Measurements from ENCODE around the gene WDR31.

Gene WDR31

DNA sequence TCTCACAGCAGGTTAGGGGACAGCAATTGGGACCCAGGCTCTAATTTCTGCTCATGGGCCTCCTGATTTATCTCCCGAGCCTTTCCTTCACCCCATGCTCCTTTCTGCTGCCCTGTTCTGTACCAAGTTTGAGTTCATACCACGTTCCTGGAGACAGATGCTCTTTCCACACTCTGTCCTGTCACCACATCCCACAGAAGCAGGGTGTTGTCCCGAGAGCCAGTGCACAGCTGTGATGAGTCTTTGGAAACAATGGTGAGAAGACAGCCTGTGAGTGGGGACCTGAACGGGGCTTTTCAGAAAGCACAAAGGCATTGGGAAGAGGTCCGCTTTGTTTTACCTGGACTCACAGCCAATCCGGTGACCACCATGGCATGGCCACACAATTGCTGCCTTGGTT lies 17.4 kb downstream of the WDR31 start:
- TF ChIP-seq GATA2 (IDR thresholded peaks at IDR 0.05; ENCODE audit: low read depth, low read length) (no peak), GATA3 (IDR thresholded peaks at IDR 0.05; ENCODE audit: low read depth, low read length) (no peak)

DNA sequence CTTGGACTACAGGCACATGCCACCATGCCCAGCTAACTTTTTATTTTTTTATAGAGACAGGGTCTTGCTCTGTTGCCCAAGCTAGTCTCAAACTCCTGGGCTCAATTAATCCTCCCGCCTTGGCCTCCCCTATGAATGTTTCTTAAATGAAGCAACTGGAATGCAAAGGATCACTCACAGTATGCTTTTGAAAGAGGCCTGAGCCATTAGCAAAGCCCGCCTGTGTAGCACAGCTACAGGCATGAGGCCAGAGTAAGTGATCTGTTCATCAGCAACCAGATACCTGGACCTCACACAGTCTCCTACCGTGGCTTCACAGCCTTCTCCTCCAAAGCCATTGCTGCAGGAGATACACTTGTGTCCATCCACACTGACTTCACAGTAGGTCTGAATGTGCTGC lies 20.0 kb downstream of the WDR31 start:
- no peak for TF ChIP-seq GATA3 (IDR thresholded peaks at IDR 0.05; ENCODE audit: low read depth, low read length)
- TF ChIP-seq GATA2 (IDR thresholded peaks at IDR 0.05; ENCODE audit: low read depth, low read length) = no peak

DNA sequence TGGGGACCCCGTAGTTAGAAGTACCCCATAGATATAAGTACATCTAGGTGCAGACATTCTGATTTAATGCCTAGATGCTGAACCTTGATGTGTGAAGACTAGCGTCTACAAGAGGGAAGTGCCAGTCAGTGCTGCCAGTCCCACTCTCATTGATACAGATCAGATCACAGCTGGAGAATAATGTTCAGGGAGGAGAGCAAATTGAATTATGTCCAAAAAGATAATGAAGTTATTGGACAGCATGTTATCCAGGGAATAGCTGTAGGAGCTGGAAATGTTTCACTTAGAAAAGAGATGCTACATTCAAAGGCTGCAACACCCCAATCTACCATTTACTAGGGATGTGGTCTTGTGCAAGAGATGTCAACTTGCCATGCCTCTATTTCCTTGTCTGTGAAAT lies 21.0 kb downstream of the WDR31 start:
- TF ChIP-seq GATA3 (IDR thresholded peaks at IDR 0.05; ENCODE audit: low read depth, low read length) (peak; percentile 65), GATA2 (IDR thresholded peaks at IDR 0.05; ENCODE audit: low read depth, low read length) (peak; percentile 84)

DNA sequence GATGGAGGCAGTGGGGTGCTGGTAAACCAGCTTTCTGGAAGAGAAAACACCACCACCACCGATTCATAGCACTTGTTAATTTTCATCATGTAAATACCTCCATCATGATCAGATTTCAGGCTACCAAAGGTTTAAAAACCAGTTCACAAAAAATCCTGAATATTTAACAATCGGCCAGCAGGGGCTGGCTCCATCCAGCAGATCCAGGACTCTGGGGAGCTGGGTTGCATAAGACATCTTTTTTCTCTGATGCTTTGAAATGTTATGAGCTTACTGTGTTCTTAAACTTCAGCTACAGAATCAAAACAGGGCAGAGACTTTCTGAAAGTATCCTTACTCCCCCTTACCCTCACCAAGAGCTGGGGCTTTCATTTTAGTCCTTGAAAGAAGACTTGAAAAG lies 22.3 kb downstream of the WDR31 start:
- TF ChIP-seq GATA2 (IDR thresholded peaks at IDR 0.05; ENCODE audit: low read depth, low read length) = no peak
- TF ChIP-seq GATA3 (IDR thresholded peaks at IDR 0.05; ENCODE audit: low read depth, low read length) = no peak

DNA sequence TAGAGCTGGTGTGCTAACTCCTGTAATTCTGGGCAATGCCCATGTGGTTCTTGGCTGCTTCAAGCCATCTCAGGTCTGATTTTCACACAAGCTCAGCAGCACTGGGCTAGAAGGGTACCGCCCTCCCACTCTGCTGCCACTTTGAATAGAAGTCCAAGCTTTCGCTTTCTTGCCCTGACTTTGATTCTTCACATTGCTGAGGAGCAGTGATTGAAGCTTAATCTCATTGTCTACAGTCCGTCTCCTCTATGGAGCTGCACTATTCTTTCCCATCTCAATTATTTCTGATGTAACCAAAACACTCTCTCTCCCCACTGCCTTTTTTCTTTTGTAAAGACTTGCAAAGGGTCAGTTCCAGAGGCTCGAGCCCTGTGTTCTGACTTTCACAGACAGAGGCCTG lies 24.0 kb downstream of the WDR31 start:
- TF ChIP-seq GATA3 (IDR thresholded peaks at IDR 0.05; ENCODE audit: low read depth, low read length) = no peak
- no peak for TF ChIP-seq GATA2 (IDR thresholded peaks at IDR 0.05; ENCODE audit: low read depth, low read length)

DNA sequence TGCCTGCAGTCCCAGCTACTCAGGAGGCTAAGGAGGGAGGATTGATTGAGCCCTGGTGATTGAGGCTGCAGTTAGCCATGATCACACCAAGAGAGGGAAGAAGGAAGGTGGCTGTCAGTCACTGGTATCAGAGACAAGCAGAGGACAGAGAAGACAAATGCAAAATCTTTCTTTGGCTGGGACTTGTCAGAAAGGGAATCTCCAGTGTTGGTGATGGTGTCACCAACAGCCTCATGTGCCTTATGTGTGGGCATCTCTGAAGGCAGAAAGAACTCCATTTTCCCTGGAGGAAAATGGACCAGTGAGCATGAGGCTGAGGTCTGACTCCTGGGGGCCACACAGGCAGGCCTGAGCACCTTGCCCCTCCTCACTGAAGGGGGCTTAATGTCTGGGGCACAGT lies 24.8 kb downstream of the WDR31 start:
- TF ChIP-seq GATA3 (IDR thresholded peaks at IDR 0.05; ENCODE audit: low read depth, low read length) = no peak
- no peak for TF ChIP-seq GATA2 (IDR thresholded peaks at IDR 0.05; ENCODE audit: low read depth, low read length)

DNA sequence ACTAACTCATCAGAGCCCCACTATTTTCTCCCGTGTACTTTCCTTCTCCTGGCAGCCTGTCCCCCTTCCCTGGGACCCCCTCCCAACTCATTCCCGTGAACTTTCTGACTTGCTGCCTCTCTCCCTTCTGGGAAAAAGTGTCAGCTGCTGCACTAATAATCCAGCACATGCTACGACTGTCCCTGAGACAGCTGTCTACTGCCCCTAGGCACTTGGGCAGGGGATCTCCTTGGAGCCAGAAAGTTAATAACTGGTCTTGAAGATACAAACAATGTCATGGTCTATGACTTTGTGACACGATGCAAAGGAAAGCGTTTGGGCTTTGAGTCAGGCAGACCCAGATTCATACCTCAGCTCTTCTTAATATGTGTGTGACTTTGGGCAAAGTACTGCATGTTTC lies 26.8 kb downstream of the WDR31 start:
- TF ChIP-seq GATA2 (IDR thresholded peaks at IDR 0.05; ENCODE audit: low read depth, low read length) (no peak), GATA3 (IDR thresholded peaks at IDR 0.05; ENCODE audit: low read depth, low read length) (no peak)

DNA sequence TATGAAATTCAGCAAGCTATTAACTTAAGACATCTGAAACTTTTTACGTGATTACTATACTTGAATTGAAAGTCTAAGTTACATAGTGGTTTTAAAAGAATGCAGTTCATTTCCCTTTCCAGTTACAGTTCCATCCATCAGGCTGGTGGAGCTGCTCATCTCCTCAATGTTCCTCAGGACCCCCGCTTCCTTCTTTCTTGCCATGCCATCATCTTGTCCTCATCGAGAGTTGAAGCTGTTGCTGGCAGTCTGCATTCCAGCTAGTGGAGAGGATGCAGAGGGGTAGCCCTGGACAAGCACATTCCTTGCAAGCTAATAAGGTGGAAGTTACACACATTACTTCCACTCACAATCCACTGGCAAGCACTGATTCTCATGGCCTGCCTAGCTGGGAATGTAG lies 28.1 kb downstream of the WDR31 start:
- TF ChIP-seq GATA3 (IDR thresholded peaks at IDR 0.05; ENCODE audit: low read depth, low read length) (no peak), GATA2 (IDR thresholded peaks at IDR 0.05; ENCODE audit: low read depth, low read length) (no peak)

- TF ChIP-seq GATA3 (IDR thresholded peaks at IDR 0.05; ENCODE audit: low read depth, low read length) (no peak), GATA2 (IDR thresholded peaks at IDR 0.05; ENCODE audit: low read depth, low read length) (no peak)
These were observed 29.5 kb downstream of the WDR31 start for GRCh38 chr9:113310538-113310937.

- TF ChIP-seq GATA2 (IDR thresholded peaks at IDR 0.05; ENCODE audit: low read depth, low read length) (no peak), GATA3 (IDR thresholded peaks at IDR 0.05; ENCODE audit: low read depth, low read length) (no peak)
These were observed 30.8 kb downstream of the WDR31 start for GRCh38 chr9:113309204-113309813.

DNA sequence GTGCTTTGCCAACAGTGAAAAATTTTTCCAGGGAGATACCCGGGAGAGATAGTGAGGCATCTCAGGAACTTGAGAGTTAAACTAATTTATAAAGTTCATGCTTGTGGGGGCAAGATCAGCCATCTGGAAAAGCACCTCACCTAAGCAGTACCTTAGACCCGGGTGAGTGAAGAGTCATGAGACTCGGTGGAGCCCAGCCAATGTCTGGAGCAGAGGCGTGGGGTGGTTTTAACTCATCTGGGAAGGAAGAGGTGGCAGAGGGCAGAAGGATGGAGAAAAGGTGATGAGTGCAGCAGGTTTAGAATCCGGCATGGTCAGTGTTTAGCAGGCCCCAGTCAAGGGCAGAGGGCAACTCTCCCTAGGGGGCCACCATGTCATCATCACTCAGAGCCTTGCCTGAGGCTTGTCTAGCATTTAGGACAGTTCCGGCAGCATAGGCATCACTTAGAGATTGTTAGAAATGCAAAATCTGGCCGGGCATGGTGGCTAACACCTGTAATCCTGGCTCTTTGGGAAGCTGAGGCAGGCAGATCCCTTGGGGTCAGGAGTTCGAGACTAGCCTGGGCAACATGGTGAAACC lies 32.6 kb downstream of the WDR31 start:
- TF ChIP-seq GATA2 (IDR thresholded peaks at IDR 0.05; ENCODE audit: low read depth, low read length) = no peak
- TF ChIP-seq GATA3 (IDR thresholded peaks at IDR 0.05; ENCODE audit: low read depth, low read length) = no peak

DNA sequence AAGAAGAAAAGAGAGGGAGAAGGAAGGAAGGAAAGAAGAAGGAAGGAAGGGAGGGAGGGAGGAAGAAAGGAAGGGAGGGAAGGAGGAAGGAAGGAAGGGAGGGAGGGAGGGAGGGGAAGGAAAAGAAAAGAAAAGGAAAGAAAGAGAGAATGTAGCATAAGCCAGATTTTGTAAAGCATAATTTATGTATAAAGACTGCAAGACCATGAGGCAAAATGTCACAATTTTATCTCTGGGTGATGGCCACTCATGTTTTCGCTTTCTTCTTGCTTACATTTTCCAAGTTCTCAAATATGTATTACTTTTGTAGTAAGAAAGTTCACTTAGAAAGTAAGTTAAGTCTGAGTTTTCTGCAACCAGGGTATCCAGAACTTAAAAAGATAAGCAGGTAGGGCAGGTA lies 33.5 kb downstream of the WDR31 start:
- no peak for TF ChIP-seq GATA3 (IDR thresholded peaks at IDR 0.05; ENCODE audit: low read depth, low read length)
- TF ChIP-seq GATA2 (IDR thresholded peaks at IDR 0.05; ENCODE audit: low read depth, low read length) = no peak

- TF ChIP-seq GATA3 (IDR thresholded peaks at IDR 0.05; ENCODE audit: low read depth, low read length) = no peak
- no peak for TF ChIP-seq GATA2 (IDR thresholded peaks at IDR 0.05; ENCODE audit: low read depth, low read length)
These were observed 37.2 kb downstream of the WDR31 start, which contains the start of gene RNF183 for GRCh38 chr9:113302792-113303418. TSS of gene RNF183 (minus strand) at chr9:113303376. CDS start at chr9:113298184, 5,192 bp downstream.

DNA sequence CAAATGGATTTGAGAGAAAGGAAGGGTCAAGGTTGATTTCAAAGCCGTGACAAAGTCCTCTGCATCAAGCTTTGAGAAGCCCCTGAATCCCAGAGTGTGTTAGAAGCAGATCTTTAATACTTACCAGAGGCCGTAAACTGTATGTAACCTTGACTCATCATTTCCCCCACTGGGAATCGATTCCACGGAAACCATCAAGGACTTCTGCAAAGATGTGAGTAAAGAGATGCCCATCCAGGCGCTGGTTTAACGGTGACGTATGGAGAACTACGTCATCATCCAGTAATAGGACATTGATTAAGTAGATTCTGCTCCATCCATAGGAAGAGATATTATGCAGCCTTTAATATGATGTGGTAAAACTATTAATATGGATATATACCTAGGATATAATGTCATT lies 38.5 kb downstream of the WDR31 start:
- TF ChIP-seq GATA2 (IDR thresholded peaks at IDR 0.05; ENCODE audit: low read depth, low read length) = no peak
- no peak for TF ChIP-seq GATA3 (IDR thresholded peaks at IDR 0.05; ENCODE audit: low read depth, low read length)

GRCh38 chr9:113299800-113300292 lies 40.2 kb downstream of the WDR31 start:
- TF ChIP-seq GATA2 (IDR thresholded peaks at IDR 0.05; ENCODE audit: low read depth, low read length) (no peak), GATA3 (IDR thresholded peaks at IDR 0.05; ENCODE audit: low read depth, low read length) (no peak)
